Kidney (tissue), 14 donors: ENCODE measurements around the gene OCEL1. TPM values are rescaled to one million over a fixed set of nuclear protein-coding genes. Genes with fewer than 3 reads are reported as not detected.

Source experiments
- DNase-seq, 5 donors: peaks; one replicate each; pipeline ENCODE4 v3.0.0-alpha.2; 2013 to 2020
- FAIRE-seq: peaks from 2 replicates; lab custom pipeline; 2012; peaks lifted over from hg19 to GRCh38; lab: Jason Lieb, UNC
- H3K27ac ChIP-seq, 2 donors: one replicate each; pipeline ENCODE4 v1.7.0; 2013; ENCODE audit warnings: low read depth in 2 of 2, low read length in 2 of 2, inconsistent platforms in 1 of 2
- H3K27me3 ChIP-seq: one replicate; pipeline ENCODE4 v1.7.1; 2013; ENCODE audit warnings: low read length, inconsistent platforms; ENCODE audit not compliant: control insufficient read depth, insufficient read depth
- H3K36me3 ChIP-seq, 3 donors: one replicate each; pipeline versions ENCODE4 v1.7.0 to v1.7.1; 2013; ENCODE audit warnings: low read length in 3 of 3, control low read depth in 1 of 3, inconsistent platforms in 1 of 3; ENCODE audit not compliant: insufficient read depth in 3 of 3, control insufficient read depth in 2 of 3
- H3K4me1 ChIP-seq, 3 donors: one replicate each; pipeline versions ENCODE4 v1.7.0 to v1.7.1; 2013; ENCODE audit warnings: low read length in 3 of 3, inconsistent platforms in 1 of 3, low read depth in 1 of 3; ENCODE audit not compliant: control insufficient read depth in 2 of 3, insufficient read depth in 2 of 3
- H3K4me3 ChIP-seq, 3 donors: one replicate each; pipeline versions ENCODE4 v1.7.0 to v1.8.1; 2013; ENCODE audit warnings: low read length in 3 of 3, control low read depth in 1 of 3, inconsistent platforms in 1 of 3
- H3K9ac ChIP-seq, 3 donors: one replicate each; pipeline versions ENCODE4 v1.7.0 to v1.7.1; 2013; ENCODE audit warnings: low read length in 3 of 3, control low read depth in 1 of 3, inconsistent platforms in 1 of 3
- H3K9me3 ChIP-seq, 3 donors: one replicate each; pipeline versions ENCODE4 v1.7.0 to v1.7.1; 2013; ENCODE audit warnings: low read length in 3 of 3, control low read depth in 1 of 3, inconsistent platforms in 1 of 3; ENCODE audit not compliant: control insufficient read depth in 2 of 3, insufficient read depth in 1 of 3
- CTCF ChIP-seq: IDR thresholded peaks from 3 replicates; pipeline ENCODE4 v1.5.1; 2012; ENCODE audit warnings: mild to moderate bottlenecking, moderate library complexity, borderline replicate concordance; ENCODE audit not compliant: insufficient read depth; ENCODE audit errors: extremely low read depth
- intact Hi-C: fragments of 100-400 bp; cut with DNase I; formaldehyde crosslinking; loops from one replicate; pipeline ENCODE4 v1.11.1; 2022
- polyA plus RNA-seq: library from polyadenylated mRNA; stranded (reverse); fragments of 350-450 nt; fragmentation: Illumina TruSeq; extraction: RNeasy Lipid Tissue Mini Kit (QIAGEN cat#74804); gene quantifications from one replicate; pipeline ENCODE4 v1.2.3, GENCODE V29; 2014; ENCODE audit warnings: low read depth, low replicate concordance; ENCODE audit not compliant: insufficient read depth
- total RNA-seq: library from RNA; stranded (reverse); fragmentation: NEBNext Ultra II Directional; extraction: Animal tissue kit (Norgen Biotek cat#: 25700); gene quantifications from one replicate; pipeline ENCODE4 v1.2.1, GENCODE V29; 2021
- donor health status: control.
- donor health status: control.
- donor health status: control.
- donor health status: control.
- donor health status: control.
- donor health status: DM: yes; HTN: yes; CAD: no.
- donor health status: Normal renal cell carcinoma (clear cell type).

Gene OCEL1
- total and polyA plus RNA-seq, 2 donors from 2014 or later, result 35.3 to 80.1 TPM

- Histone ChIP-seq H3K36me3 (no peaks in the 10 kb centered on the region), H3K4me1 (peaks cover 0 to 2% (median 0%) of the 10 kb centered on the region in 3 donors), H3K9me3 (peaks cover 0 to 9% (median 0%) of the 10 kb centered on the region in 3 donors), H3K27ac (no peak overlapping the region), H3K9ac (no peak overlapping the region), H3K27me3 (no peaks in the 10 kb centered on the region), H3K4me3 (no peak overlapping the region)
- TF ChIP-seq CTCF, result no peak
- no peak for FAIRE-seq
- DNase-seq, result no peak
- intact Hi-C loops, result no loop called here
These were observed 33.2 kb downstream of the OCEL1 start for GRCh38 chr19:17259118-17259780.

GRCh38 chr19:17259934-17260333 lies 33.9 kb downstream of the OCEL1 start:
- FAIRE-seq, result no peak
- H3K27ac ChIP-seq, result no peak overlapping the region

GRCh38 chr19:17260842-17261325 lies 34.9 kb downstream of the OCEL1 start:
- Histone ChIP-seq H3K4me3 (no peak overlapping the region), H3K9me3 (peaks cover 0 to 9% (median 0%) of the 10 kb centered on the region in 3 donors), H3K27me3 (no peaks in the 10 kb centered on the region), H3K9ac (no peak overlapping the region), H3K4me1 (peaks cover 0 to 2% (median 0%) of the 10 kb centered on the region in 3 donors), H3K36me3 (no peaks in the 10 kb centered on the region), H3K27ac (no peak overlapping the region)
- FAIRE-seq (no peak), DNase-seq (peak; percentile 80 to 92 (median 85))
- intact Hi-C loops, result no loop called here
- TF ChIP-seq CTCF, result peak; percentile 88

More at GRCh38 chr19:17259934-17260333, 33.9 kb downstream of the OCEL1 start:
- TF ChIP-seq CTCF, result no peak
- H3K4me1 ChIP-seq, result peaks cover 0 to 2% (median 0%) of the 10 kb centered on the region in 3 donors
- H3K4me3 ChIP-seq, result no peak overlapping the region
- no peaks in the 10 kb centered on the region for H3K27me3 ChIP-seq
- H3K36me3 ChIP-seq, result no peaks in the 10 kb centered on the region
- peaks cover 0 to 9% (median 0%) of the 10 kb centered on the region in 3 donors for H3K9me3 ChIP-seq
- DNase-seq, result no peak
- intact Hi-C loops, result no loop called here
- H3K9ac ChIP-seq, result no peak overlapping the region
